ENCODE data around the gene RNF144B.

- TF ChIP-seq POLR2A (IDR thresholded peaks at IDR 0.05; ENCODE audit: low read depth, low read length) (no peak), TAF1 (IDR thresholded peaks at IDR 0.05; ENCODE audit: borderline replicate concordance, low read depth, low read length) (no peak), POLR2AphosphoS5 (IDR thresholded peaks at IDR 0.05; ENCODE audit: low read depth, low read length) (no peak)
Observed at GRCh38 chr6:18362058-18362561, 25.0 kb upstream of the RNF144B start.

Data from GM12892 (cell line).